Esophagus muscularis mucosa (tissue), 3 donors: ENCODE data around the gene SHANK3.

ENCODE experiments used
- CTCF ChIP-seq, 3 experiments: fragments of 200-600 bp in 2 of 3; fragments of 450-650 bp in 1 of 3; sonication (generic) in 2 of 3; IDR thresholded peaks; one replicate each; pipeline ENCODE4 v1.5.1; 2017 to 2019; ENCODE audit warnings: antibody characterized with exemption in 3 of 3, mild to moderate bottlenecking in 2 of 3, moderate library complexity in 1 of 3
- POLR2AphosphoS5 ChIP-seq, 2 donors: sonication (generic); formaldehyde crosslinking; IDR thresholded peaks; one replicate each; pipeline ENCODE4 v1.6.1; 2017; ENCODE audit warnings: antibody characterized with exemption in 2 of 2

- TF ChIP-seq POLR2AphosphoS5 (IDR thresholded peaks at IDR 0.05) = peak; percentile 66 to 71
- no peak for TF ChIP-seq CTCF (IDR thresholded peaks at IDR 0.05)
Observed at GRCh38 chr22:50713571-50714056, 41.0 kb downstream of the SHANK3 start.
